HepG2 (cell line): Measurements from ENCODE around the gene UNC13D. TPM values are rescaled to one million over a fixed set of nuclear protein-coding genes. Genes with fewer than 3 reads are reported as not detected.
A peak's percentile ranks its signal among the peaks of the same experiment; 100 is the strongest.

Experiments used
- ARNTL ChIP-seq: sonication (generic); formaldehyde crosslinking; IDR thresholded peaks from 2 replicates; pipeline ENCODE4 v1.4.0; 2020; ENCODE audit warnings: mild to moderate bottlenecking, missing genetic modification reagents
- BRCA1 ChIP-seq: sonication (generic); formaldehyde crosslinking; IDR thresholded peaks from 2 replicates; pipeline ENCODE4 v1.4.0; 2020; ENCODE audit warnings: missing genetic modification reagents
- CBX2 ChIP-seq, 2 experiments: fragments of 200-600 bp in 1 of 2; sonication (generic); formaldehyde crosslinking in 1 of 2; IDR thresholded peaks; 2 replicates each; pipeline versions ENCODE4 v1.7.0 to v1.8.1; 2018 to 2022; ENCODE audit warnings: low read depth in 2 of 2, low read length in 1 of 2, mild to moderate bottlenecking in 1 of 2, missing genetic modification reagents in 1 of 2
- EZH2 ChIP-seq: conservative IDR thresholded peaks from 2 replicates; pipeline ENCODE4 v1.6.1; 2012; ENCODE audit warnings: mild to moderate bottlenecking, low read depth, low read length, moderate library complexity
- FOXA3 ChIP-seq: IDR thresholded peaks from 2 replicates; pipeline ENCODE4 v1.6.1; 2016; ENCODE audit warnings: missing genetic modification reagents, missing compliant biosample characterization
- GMEB2 ChIP-seq: IDR thresholded peaks from 2 replicates; pipeline ENCODE4 v1.6.1; 2016; ENCODE audit warnings: missing biosample characterization, missing genetic modification reagents, low read depth
- HDAC1 ChIP-seq: sonication (generic); formaldehyde crosslinking; IDR thresholded peaks from 2 replicates; pipeline ENCODE4 v1.5.1; 2020; ENCODE audit warnings: mild to moderate bottlenecking, missing genetic modification reagents
- HOXA9 ChIP-seq: sonication (generic); formaldehyde crosslinking; IDR thresholded peaks from 2 replicates; pipeline ENCODE4 v1.8.1; 2022; ENCODE audit warnings: missing genetic modification reagents, mild to moderate bottlenecking, moderate library complexity, borderline replicate concordance
- IRF2 ChIP-seq: IDR thresholded peaks from 2 replicates; pipeline ENCODE4 v1.6.1; 2018; ENCODE audit warnings: missing genetic modification reagents, missing compliant biosample characterization
- KDM2A ChIP-seq: sonication (generic); formaldehyde crosslinking; IDR thresholded peaks from 2 replicates; pipeline ENCODE4 v1.4.0; 2020; ENCODE audit warnings: low read depth, missing genetic modification reagents, borderline replicate concordance
- MEIS2 ChIP-seq: sonication (generic); formaldehyde crosslinking; IDR thresholded peaks from 2 replicates; pipeline ENCODE4 v1.9.0; 2021; ENCODE audit warnings: mild to moderate bottlenecking, missing genetic modification reagents
- MLLT10 ChIP-seq: sonication (generic); formaldehyde crosslinking; IDR thresholded peaks from 2 replicates; pipeline ENCODE4 v1.4.0; 2020; ENCODE audit warnings: missing genetic modification reagents
- NBN ChIP-seq: fragments of 450-650 bp; conservative IDR thresholded peaks from 2 replicates; pipeline ENCODE4 v1.6.1; 2017
- SMARCC2 ChIP-seq: fragments of 450-650 bp; IDR thresholded peaks from 2 replicates; pipeline ENCODE4 v1.6.1; 2017; ENCODE audit warnings: antibody characterized with exemption, mild to moderate bottlenecking
- SRSF1 ChIP-seq: fragments of 200-400 bp; formaldehyde crosslinking; optimal IDR thresholded peaks from 2 replicates; pipeline ENCODE3; 2017; ENCODE audit warnings: mild to moderate bottlenecking, low read depth, low read length, moderate library complexity
- SRSF4 ChIP-seq: fragments of 200-400 bp; formaldehyde crosslinking; IDR thresholded peaks from one replicate; pipeline ENCODE4 v1.6.1; 2018; ENCODE audit warnings: mild to moderate bottlenecking, low read depth, low read length, moderate library complexity; ENCODE audit not compliant: poor library complexity, severe bottlenecking
- TCF7 ChIP-seq: sonication (generic); IDR thresholded peaks from 2 replicates; pipeline ENCODE4 v1.6.1; 2016; ENCODE audit warnings: antibody characterized with exemption, low read depth
- ZNF180 ChIP-seq: sonication (generic); formaldehyde crosslinking; IDR thresholded peaks from 2 replicates; pipeline ENCODE4 v1.4.0; 2020; ENCODE audit warnings: low read depth, missing genetic modification reagents, borderline replicate concordance
- ZNF225 ChIP-seq: sonication (generic); formaldehyde crosslinking; IDR thresholded peaks from 2 replicates; pipeline ENCODE4 v1.4.0; 2020; ENCODE audit warnings: mild to moderate bottlenecking, missing genetic modification reagents
- ZNF431 ChIP-seq: sonication (generic); formaldehyde crosslinking; IDR thresholded peaks from 2 replicates; pipeline ENCODE4 v1.9.0; 2022; ENCODE audit warnings: missing genetic modification reagents, low read depth, mild to moderate bottlenecking, borderline replicate concordance
- ZNF782 ChIP-seq: sonication (generic); formaldehyde crosslinking; IDR thresholded peaks from 2 replicates; pipeline ENCODE4 v1.4.0; 2020; ENCODE audit warnings: missing genetic modification reagents, mild to moderate bottlenecking, borderline replicate concordance
- polyA plus RNA-seq, 8 experiments: library from polyadenylated mRNA; depleted of rRNA in 3 of 8; stranded (reverse) in 7 of 8; unstranded in 1 of 8; fragments of >200 nt; fragmentation: Illumina TruSeq in 4 of 8; extraction: Trizol in 4 of 8; gene quantifications; 2 replicates each; pipeline versions ENCODE4 v1.2.1 to v1.2.3, GENCODE V29; 2011 to 2016; ENCODE audit warnings: low read depth in 4 of 8, missing spikeins in 1 of 8, mixed read lengths in 1 of 8; ENCODE audit not compliant: insufficient read depth in 1 of 8
- total RNA-seq, 5 experiments: library from RNA; depleted of rRNA; stranded (reverse); fragments of >200 nt; fragmentation: Illumina TruSeq; extraction: Trizol; gene quantifications; 2 replicates each; pipeline ENCODE4 v1.2.3, GENCODE V29; 2016; ENCODE audit warnings: low read depth in 1 of 5
- TF ChIP-seq, protein P1 (sequence below): sonication (generic); formaldehyde crosslinking; IDR thresholded peaks from 2 replicates; pipeline ENCODE4 v1.4.0; 2020; ENCODE audit warnings: missing genetic modification reagents
- TF ChIP-seq, protein P2 (sequence below): sonication (generic); formaldehyde crosslinking; IDR thresholded peaks from 2 replicates; pipeline ENCODE4 v1.5.0; 2020; ENCODE audit warnings: mild to moderate bottlenecking, missing genetic modification reagents
- TF ChIP-seq, protein P3 (sequence below): IDR thresholded peaks from 2 replicates; pipeline ENCODE4 v1.6.1; 2018; ENCODE audit warnings: missing genetic modification reagents, mild to moderate bottlenecking, missing compliant biosample characterization

The UNC13D gene
- total and polyA plus RNA-seq, 2 of the 13 experiments (the other 11 are each of a cell fraction or from before 2014, with no cell fraction given) = 29.7 to 42.7 TPM

DNA sequence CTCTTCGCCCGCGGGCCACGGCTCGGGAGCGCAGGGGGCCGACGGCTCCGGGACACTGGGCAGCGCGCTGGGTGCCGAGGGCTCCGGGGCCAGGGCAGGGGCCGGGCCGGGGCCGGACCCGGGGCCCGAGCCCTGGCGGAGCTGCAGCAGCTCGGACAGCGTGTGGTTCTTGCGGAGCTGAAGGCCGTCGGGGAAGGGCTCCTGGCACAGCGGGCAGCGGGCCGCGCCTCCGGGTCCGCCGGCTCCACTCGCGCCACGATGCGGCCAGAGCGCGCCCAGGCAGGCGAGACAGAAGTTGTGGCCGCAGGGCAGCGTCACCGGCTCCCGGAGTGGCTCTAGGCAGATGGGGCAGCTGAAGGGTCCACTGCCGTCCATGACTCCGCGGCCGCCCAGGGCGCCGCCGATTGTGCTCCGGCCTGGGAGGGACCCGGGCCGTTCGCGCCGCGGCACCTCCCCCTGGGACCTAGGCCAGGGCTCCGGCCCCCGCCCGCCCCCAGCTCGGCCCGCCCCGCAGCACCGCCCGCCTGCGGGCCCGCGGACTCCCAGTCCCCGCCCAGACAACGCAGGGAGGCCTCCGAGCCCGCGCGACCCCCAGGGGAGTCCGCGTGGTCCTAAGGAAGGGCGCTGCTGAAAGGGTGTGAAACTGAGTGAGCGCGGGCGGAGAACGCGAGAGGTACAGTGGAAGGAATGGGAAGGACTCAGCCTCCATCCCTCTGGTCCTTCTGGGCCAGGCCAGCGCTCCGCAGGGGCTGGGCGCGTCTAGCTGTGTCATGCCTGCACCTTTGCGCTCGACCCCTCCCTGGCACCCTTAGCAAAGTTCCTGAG lies 34.2 kb upstream of the UNC13D start, which contains the start of gene TRIM47 (continued):
- no peak for TF ChIP-seq ZNF225 (CRISPR knock-in tag)
- no peak for TF ChIP-seq SRSF4
- TF ChIP-seq ZNF180 (CRISPR knock-in tag) = no peak
- peak; percentile 80 for TF ChIP-seq HDAC1 (CRISPR knock-in tag)
- TF ChIP-seq ZNF782 (CRISPR knock-in tag) = peak; percentile 73; the same call in 1 of the 2 replicates
- TF ChIP-seq, protein P1, sequence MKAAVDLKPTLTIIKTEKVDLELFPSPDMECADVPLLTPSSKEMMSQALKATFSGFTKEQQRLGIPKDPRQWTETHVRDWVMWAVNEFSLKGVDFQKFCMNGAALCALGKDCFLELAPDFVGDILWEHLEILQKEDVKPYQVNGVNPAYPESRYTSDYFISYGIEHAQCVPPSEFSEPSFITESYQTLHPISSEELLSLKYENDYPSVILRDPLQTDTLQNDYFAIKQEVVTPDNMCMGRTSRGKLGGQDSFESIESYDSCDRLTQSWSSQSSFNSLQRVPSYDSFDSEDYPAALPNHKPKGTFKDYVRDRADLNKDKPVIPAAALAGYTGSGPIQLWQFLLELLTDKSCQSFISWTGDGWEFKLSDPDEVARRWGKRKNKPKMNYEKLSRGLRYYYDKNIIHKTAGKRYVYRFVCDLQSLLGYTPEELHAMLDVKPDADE (CRISPR knock-in tag) = no peak
- no peak; the same call in 1 of the 2 replicates for TF ChIP-seq ZNF431 (CRISPR knock-in tag)
- TF ChIP-seq BRCA1 = no peak; the same call in 1 of the 2 replicates
- TF ChIP-seq IRF2 (CRISPR knock-in tag) = peak; percentile 82
- no peak for TF ChIP-seq EZH2
- TF ChIP-seq TCF7 = no peak
- peak; percentile 24 for TF ChIP-seq SRSF1
- no peak; the same call in 1 of the 2 replicates for TF ChIP-seq MEIS2 (CRISPR knock-in tag)
- no peak for TF ChIP-seq MLLT10 (CRISPR knock-in tag)
- TF ChIP-seq FOXA3 (CRISPR knock-in tag) = peak; percentile 9
- TF ChIP-seq, protein P2, sequence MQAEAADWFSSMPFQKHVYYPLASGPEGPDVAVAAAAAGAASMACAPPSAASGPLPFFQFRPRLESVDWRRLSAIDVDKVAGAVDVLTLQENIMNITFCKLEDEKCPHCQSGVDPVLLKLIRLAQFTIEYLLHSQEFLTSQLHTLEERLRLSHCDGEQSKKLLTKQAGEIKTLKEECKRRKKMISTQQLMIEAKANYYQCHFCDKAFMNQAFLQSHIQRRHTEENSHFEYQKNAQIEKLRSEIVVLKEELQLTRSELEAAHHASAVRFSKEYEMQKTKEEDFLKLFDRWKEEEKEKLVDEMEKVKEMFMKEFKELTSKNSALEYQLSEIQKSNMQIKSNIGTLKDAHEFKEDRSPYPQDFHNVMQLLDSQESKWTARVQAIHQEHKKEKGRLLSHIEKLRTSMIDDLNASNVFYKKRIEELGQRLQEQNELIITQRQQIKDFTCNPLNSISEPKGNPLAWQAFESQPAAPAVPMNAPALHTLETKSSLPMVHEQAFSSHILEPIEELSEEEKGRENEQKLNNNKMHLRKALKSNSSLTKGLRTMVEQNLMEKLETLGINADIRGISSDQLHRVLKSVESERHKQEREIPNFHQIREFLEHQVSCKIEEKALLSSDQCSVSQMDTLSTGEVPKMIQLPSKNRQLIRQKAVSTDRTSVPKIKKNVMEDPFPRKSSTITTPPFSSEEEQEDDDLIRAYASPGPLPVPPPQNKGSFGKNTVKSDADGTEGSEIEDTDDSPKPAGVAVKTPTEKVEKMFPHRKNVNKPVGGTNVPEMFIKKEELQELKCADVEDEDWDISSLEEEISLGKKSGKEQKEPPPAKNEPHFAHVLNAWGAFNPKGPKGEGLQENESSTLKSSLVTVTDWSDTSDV = 0 out of 2 replicates have a peak, but pooled peaks have one; percentile 39
- TF ChIP-seq HOXA9 = 0 out of 2 replicates have a peak, but pooled peaks have one; percentile 17
- TF ChIP-seq KDM2A (CRISPR knock-in tag) = peak; percentile 94
- no peak for TF ChIP-seq CBX2 (IDR thresholded peaks at IDR 0.05; ENCODE audit: low read depth, low read length)
- no peak for TF ChIP-seq CBX2 (CRISPR knock-in tag; IDR thresholded peaks at IDR 0.05; ENCODE audit: low read depth)
- TF ChIP-seq ARNTL = peak; percentile 34; the same call in 1 of the 2 replicates
- no peak for TF ChIP-seq GMEB2 (CRISPR knock-in tag)
- TF ChIP-seq SMARCC2 = no peak
- TF ChIP-seq NBN = no peak
- TF ChIP-seq, protein P3, sequence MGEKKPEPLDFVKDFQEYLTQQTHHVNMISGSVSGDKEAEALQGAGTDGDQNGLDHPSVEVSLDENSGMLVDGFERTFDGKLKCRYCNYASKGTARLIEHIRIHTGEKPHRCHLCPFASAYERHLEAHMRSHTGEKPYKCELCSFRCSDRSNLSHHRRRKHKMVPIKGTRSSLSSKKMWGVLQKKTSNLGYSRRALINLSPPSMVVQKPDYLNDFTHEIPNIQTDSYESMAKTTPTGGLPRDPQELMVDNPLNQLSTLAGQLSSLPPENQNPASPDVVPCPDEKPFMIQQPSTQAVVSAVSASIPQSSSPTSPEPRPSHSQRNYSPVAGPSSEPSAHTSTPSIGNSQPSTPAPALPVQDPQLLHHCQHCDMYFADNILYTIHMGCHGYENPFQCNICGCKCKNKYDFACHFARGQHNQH (CRISPR knock-in tag) = peak; percentile 96
